HG03280 (cell line): ENCODE results near the gene CHN1.

ENCODE experiments used
- ATAC-seq: cut with Tn5 transposase; IDR thresholded peaks from one replicate; pipeline ENCODE4 v1.9.1; 2021; ENCODE audit warnings: mild to moderate bottlenecking, moderate library complexity; ENCODE audit not compliant: unreplicated experiment

CHN1 gene

GRCh38 chr2:175011505-175011904 lies 6.3 kb upstream of the CHN1 start:
- ATAC-seq = no peak

GRCh38 chr2:175010848-175011254 lies 5.7 kb upstream of the CHN1 start:
- no peak for ATAC-seq

- ATAC-seq = no peak
Observed at GRCh38 chr2:175009917-175010621, 4.9 kb upstream of the CHN1 start.

- no peak for ATAC-seq
Observed at GRCh38 chr2:175008801-175009495, 3.8 kb upstream of the CHN1 start.

- ATAC-seq = no peak
Observed at GRCh38 chr2:175008009-175008408, 2.8 kb upstream of the CHN1 start.

GRCh38 chr2:175007510-175007909 lies 2.3 kb upstream of the CHN1 start:
- ATAC-seq = no peak

- no peak for ATAC-seq
Observed at GRCh38 chr2:175006281-175006680, 1.1 kb upstream of the CHN1 start.

- no peak for ATAC-seq
Observed at GRCh38 chr2:175005733-175006264, 618 bp upstream of the CHN1 start.

GRCh38 chr2:175004730-175004979 lies 526 bp downstream of the CHN1 start:
- ATAC-seq = peak; percentile 15

- ATAC-seq = no peak
Observed at GRCh38 chr2:175003875-175004729, 1.1 kb downstream of the CHN1 start.

- ATAC-seq = no peak
Observed at GRCh38 chr2:175002547-175003274, 2.5 kb downstream of the CHN1 start.

GRCh38 chr2:175001566-175001965 lies 3.6 kb downstream of the CHN1 start:
- ATAC-seq = no peak

GRCh38 chr2:174997110-174997509 lies 8.1 kb downstream of the CHN1 start:
- no peak for ATAC-seq

- no peak for ATAC-seq
Observed at GRCh38 chr2:174996622-174997021, 8.6 kb downstream of the CHN1 start.

GRCh38 chr2:174994381-174994780 lies 10.8 kb downstream of the CHN1 start:
- no peak for ATAC-seq

GRCh38 chr2:174992886-174993285 lies 12.3 kb downstream of the CHN1 start:
- no peak for ATAC-seq

- no peak for ATAC-seq
Observed at GRCh38 chr2:174985614-174986013, 19.6 kb downstream of the CHN1 start.

- ATAC-seq = no peak
Observed at GRCh38 chr2:174984561-174984960, 20.6 kb downstream of the CHN1 start.

- no peak for ATAC-seq
Observed at GRCh38 chr2:174981331-174981730, 23.9 kb downstream of the CHN1 start.

- ATAC-seq = no peak
Observed at GRCh38 chr2:174979996-174980395, 25.2 kb downstream of the CHN1 start.

GRCh38 chr2:174977364-174977763 lies 27.8 kb downstream of the CHN1 start:
- no peak for ATAC-seq
